Muscle layer of colon (tissue), 2 donors: Measurements from ENCODE around the gene NIP7.
"Not testable (repeated sequence)": the region's sequence is repeated elsewhere in the genome, so short reads cannot be mapped to it uniquely, and the experiment has no call there.

Experiments
- H3K27ac ChIP-seq: one replicate; pipeline ENCODE4 v1.7.0; 2013; ENCODE audit warnings: low read depth, mild to moderate bottlenecking, low read length, moderate library complexity
- H3K27me3 ChIP-seq, 2 donors: one replicate each; pipeline ENCODE4 v1.7.0; 2013; ENCODE audit warnings: low read length in 2 of 2, mild to moderate bottlenecking in 2 of 2; ENCODE audit not compliant: insufficient read depth in 2 of 2, control insufficient read depth in 1 of 2
- H3K36me3 ChIP-seq: one replicate; pipeline ENCODE4 v1.7.0; 2013; ENCODE audit warnings: mild to moderate bottlenecking, low read length; ENCODE audit not compliant: insufficient read depth
- H3K4me1 ChIP-seq: one replicate; pipeline ENCODE4 v1.7.0; 2013; ENCODE audit warnings: mild to moderate bottlenecking, low read length; ENCODE audit not compliant: insufficient read depth
- H3K4me3 ChIP-seq, 2 donors: one replicate each; pipeline ENCODE4 v1.7.0; 2013; ENCODE audit warnings: low read length in 2 of 2, low read depth in 1 of 2, mild to moderate bottlenecking in 1 of 2, moderate library complexity in 1 of 2
- H3K9ac ChIP-seq: one replicate; pipeline ENCODE4 v1.7.0; 2013; ENCODE audit warnings: low read length
- H3K9me3 ChIP-seq: one replicate; pipeline ENCODE4 v1.7.0; 2013; ENCODE audit warnings: mild to moderate bottlenecking, low read length
- donor health status: abdominal sarcoma.
- donor health status: Adenocarcinoma of cecum.

NIP7 gene

DNA sequence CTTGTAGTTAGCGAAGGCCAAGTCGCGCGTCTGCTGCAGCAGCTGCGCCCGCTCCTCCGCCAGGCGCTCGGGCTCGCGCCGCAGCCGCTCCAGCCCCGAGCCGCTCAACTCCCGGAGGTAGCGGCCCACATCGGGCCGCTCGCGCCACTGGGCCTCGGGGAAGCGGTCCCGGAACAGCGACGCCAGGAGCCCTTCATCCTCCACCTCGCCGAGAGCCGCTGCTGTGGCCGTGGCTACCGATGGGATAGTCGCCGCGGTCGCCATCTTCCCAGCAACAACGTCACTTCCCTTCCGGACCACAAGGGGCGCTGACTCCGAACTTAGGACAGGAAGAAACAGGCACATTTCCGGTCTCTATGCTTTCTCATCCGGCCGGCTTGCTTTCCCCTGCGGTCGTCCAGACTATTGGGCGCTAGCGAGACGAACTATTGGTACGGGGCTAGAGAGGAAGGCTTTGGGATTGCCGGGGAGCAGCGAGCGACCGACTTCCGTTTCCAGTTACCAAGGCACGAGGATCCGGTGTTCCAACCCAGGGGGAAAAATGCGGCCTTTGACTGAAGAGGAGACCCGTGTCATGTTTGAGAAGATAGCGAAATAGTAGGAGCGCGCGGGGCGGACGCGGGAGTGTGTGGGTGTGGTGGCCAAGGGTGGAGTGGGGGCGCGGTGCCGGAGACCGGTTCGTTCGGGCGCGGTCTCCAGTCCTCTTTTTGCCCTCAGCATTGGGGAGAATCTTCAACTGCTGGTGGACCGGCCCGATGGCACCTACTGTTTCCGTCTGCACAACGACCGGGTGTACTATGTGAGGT lies at the start of gene NIP7, which contains the start of gene COG8:
NIP7 (plus strand) TSS at position 484 of the 806 bp plus-strand sequence; CDS start at position 542, 58 bp downstream.
COG8 (minus strand) TSS at position 276 of the 806 bp plus-strand sequence; CDS start at position 264, 12 bp downstream.
- no peaks in the 10 kb centered on the region for H3K9me3 ChIP-seq
- peak within 1 kb of the TSS; percentile 80 to 84 for H3K4me3 ChIP-seq
- H3K36me3 ChIP-seq, result peaks cover 37% of the 10 kb centered on the region
- peak within 1 kb of the TSS; percentile 69 for H3K9ac ChIP-seq
- H3K27ac ChIP-seq, result peak within 1 kb of the TSS; percentile 96
- H3K4me1 ChIP-seq, result peaks cover 20% of the 10 kb centered on the region
- H3K27me3 ChIP-seq, result no peaks in the 10 kb centered on the region

DNA sequence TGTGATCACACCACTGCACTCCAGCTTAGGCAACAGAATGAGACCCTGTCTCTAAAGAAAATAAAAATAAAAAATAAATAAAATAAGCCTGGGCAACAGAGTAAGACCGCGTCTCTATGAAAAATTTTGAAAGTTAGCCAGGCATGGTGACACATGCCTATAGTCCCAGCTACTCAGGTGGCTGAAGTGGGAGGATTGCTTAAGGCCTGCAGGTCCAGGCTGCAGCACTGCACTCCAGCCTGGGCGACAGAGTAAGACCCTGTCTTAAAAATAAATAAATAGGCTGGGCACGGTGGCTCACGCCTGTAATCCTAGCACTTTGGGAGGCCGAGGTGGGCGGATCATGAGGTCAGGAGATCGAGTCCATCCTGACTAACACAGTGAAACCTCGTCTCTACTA lies 47.9 kb upstream of the NIP7 start:
- not testable (repeated sequence) for H3K4me3 ChIP-seq, H3K27me3 ChIP-seq, H3K4me1 ChIP-seq, H3K27ac ChIP-seq, H3K9me3 ChIP-seq, H3K36me3 ChIP-seq, H3K9ac ChIP-seq

DNA sequence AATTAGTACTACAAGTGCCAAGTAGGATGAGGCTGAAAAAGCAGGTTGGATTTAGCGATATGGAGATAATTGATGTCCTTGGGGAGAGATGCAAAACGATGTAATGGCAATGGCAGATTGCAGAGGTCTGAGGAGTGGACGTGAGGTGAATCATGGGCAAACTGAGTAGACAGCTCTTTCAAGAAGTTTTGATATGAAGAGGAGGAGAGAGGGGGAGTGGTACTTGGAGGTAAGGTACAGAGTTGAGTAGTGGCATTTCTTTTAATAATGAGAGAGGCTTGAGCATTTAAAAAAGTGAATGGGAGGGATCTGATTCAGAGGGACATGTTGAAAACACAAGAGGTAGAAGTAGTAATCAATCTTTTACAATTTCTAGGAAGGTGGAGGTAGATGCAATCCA lies 46.2 kb upstream of the NIP7 start:
- H3K9ac ChIP-seq, result no peak overlapping the region
- H3K27me3 ChIP-seq, result no peaks in the 10 kb centered on the region
- no peaks in the 10 kb centered on the region for H3K9me3 ChIP-seq
- no peak overlapping the region for H3K27ac ChIP-seq
- no peak overlapping the region for H3K4me3 ChIP-seq
- no peaks in the 10 kb centered on the region for H3K36me3 ChIP-seq
- H3K4me1 ChIP-seq, result no peaks in the 10 kb centered on the region

DNA sequence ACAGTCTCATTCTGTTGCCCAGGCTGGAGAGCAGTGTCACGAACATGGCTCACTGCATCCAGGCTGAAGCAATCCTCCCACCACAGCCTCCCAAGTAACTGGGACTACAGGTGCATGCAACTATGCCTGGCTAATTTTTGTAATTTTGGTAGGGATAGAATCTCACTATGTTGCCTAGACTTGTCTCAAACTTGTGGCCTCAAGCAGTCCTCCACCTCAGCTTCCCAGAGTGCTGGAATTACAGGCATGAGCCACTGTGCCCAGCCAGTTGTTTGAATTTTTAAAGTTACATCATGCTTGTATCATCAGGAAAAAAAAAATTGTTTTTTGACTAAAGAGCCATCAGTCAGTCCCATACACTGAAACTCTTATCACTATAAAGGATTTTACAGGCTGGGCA lies 45.5 kb upstream of the NIP7 start:
- H3K9me3 ChIP-seq, result no peaks in the 10 kb centered on the region
- no peak overlapping the region for H3K27ac ChIP-seq
- no peaks in the 10 kb centered on the region for H3K36me3 ChIP-seq
- H3K4me1 ChIP-seq, result no peaks in the 10 kb centered on the region
- no peaks in the 10 kb centered on the region for H3K27me3 ChIP-seq
- no peak overlapping the region for H3K9ac ChIP-seq
- H3K4me3 ChIP-seq, result no peak overlapping the region

DNA sequence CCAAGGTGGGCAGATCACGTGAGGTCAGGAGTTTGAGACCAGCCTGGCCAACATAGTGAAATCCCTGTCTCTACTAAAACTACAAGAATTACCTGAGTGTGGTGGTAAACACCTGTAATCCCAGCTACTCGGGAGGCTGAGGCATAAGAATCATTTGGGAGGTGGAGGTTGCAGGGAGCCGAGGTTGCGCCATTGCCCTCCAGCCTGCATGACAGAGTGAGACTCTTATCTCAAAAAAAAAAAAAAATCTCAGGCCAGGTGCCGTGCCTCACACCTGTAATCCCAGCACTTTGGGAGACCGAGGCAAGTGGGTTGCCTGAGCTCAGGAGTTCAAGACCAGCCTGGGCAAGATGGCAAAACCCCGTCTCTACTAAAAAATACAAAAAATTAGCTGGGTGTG lies 42.8 kb upstream of the NIP7 start:
- not testable (repeated sequence) for H3K4me1 ChIP-seq

DNA sequence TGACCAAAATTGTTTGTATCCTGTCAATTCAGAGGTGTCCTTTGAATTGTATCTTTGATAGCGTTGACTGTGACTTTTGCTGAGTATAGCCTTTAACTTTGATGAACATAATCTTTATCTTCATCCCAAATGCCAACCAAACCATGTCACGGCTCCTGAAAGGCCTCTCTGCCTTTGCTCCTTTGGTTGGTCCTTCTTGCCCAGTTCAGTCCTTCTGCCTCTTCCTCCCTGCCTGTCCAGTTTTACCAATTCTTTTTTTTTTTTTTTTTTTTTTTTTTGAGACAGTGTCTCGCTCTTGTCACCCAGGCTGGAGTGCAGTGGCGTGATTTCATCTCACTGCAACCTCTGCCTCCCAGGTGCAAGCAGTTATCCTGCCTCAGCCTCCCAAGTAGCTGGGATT lies 41.3 kb upstream of the NIP7 start:
- Histone ChIP-seq H3K4me1 (no peaks in the 10 kb centered on the region), H3K9ac (no peak overlapping the region), H3K27ac (no peak overlapping the region), H3K27me3 (no peaks in the 10 kb centered on the region), H3K4me3 (no peak overlapping the region), H3K9me3 (no peaks in the 10 kb centered on the region), H3K36me3 (peaks cover 28% of the 10 kb centered on the region)

More for the DNA sequence above, 42.8 kb upstream of the NIP7 start:
- H3K36me3 ChIP-seq, result peaks cover 23% of the 10 kb centered on the region
- H3K4me3 ChIP-seq, H3K9me3 ChIP-seq, H3K27ac ChIP-seq, H3K27me3 ChIP-seq, H3K9ac ChIP-seq: not testable (repeated sequence)

DNA sequence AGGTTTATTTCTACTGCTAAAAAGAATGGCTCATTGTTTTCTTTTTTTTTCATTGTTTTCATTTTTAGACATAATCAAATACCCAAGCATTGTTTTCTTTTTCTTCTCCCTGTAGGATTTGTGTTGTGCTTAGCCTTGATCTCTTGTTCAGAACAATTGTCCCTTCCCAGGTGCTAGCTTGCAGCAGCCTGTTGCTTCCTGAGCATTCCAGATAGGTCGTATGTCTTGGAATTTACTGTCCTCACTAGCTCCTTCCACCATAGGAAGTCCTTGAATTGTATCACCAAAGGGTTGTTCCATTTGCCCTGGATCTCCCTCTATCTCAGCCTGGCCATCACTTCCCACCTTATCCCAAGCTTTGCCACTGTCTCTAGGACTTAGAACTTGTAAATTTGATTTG lies 38.4 kb upstream of the NIP7 start:
- H3K4me3 ChIP-seq, result no peak overlapping the region
- H3K36me3 ChIP-seq, result peaks cover 30% of the 10 kb centered on the region
- H3K27me3 ChIP-seq, result no peaks in the 10 kb centered on the region
- no peak overlapping the region for H3K27ac ChIP-seq
- H3K9me3 ChIP-seq, result no peaks in the 10 kb centered on the region
- H3K4me1 ChIP-seq, result no peaks in the 10 kb centered on the region
- no peak overlapping the region for H3K9ac ChIP-seq

DNA sequence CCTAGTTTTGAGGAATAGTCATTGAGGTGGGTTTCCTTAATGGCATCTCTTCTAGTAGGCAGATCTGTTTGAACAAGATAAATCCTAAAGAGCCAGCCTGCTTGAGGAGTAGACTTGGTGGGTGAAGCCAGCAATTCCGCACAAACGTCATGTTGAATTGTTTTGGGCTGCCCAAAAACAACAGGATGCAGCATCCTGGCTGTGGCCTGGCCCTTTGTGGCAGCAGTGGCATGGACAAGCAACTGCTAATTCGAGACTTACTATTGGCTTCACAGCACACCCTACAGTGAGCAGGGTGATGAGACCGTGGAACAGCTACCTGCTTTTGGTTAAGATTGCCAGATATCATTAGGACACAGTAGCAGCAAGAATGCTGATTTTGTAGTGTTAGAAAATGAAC lies 37.7 kb upstream of the NIP7 start:
- peaks cover 30% of the 10 kb centered on the region for H3K36me3 ChIP-seq
- H3K9me3 ChIP-seq, result no peaks in the 10 kb centered on the region
- H3K27ac ChIP-seq, result no peak overlapping the region
- no peak overlapping the region for H3K4me3 ChIP-seq
- no peaks in the 10 kb centered on the region for H3K27me3 ChIP-seq
- H3K9ac ChIP-seq, result no peak overlapping the region
- no peaks in the 10 kb centered on the region for H3K4me1 ChIP-seq

DNA sequence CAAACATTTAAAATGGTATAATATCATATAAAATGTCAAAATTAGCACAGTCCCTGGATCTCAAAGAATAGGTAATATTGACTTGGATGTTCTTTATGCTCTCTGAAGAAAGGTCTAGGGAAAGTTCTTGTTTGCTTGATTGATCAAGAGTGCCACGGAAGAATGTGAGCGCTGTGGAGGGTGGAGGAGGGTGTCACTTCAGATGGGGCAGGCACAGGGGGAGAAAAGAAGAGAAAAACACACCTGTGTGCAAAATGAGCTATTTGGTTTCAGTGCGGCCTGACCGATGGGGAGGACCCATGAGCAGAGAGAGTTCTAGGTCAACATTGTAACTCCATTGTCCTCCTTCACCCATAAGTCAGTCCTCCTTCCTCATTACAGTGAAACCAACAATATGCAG lies 37.3 kb upstream of the NIP7 start:
- Histone ChIP-seq H3K4me1 (no peaks in the 10 kb centered on the region), H3K9me3 (no peaks in the 10 kb centered on the region), H3K4me3 (no peak overlapping the region), H3K9ac (no peak overlapping the region), H3K36me3 (peaks cover 30% of the 10 kb centered on the region), H3K27me3 (no peaks in the 10 kb centered on the region), H3K27ac (no peak overlapping the region)

DNA sequence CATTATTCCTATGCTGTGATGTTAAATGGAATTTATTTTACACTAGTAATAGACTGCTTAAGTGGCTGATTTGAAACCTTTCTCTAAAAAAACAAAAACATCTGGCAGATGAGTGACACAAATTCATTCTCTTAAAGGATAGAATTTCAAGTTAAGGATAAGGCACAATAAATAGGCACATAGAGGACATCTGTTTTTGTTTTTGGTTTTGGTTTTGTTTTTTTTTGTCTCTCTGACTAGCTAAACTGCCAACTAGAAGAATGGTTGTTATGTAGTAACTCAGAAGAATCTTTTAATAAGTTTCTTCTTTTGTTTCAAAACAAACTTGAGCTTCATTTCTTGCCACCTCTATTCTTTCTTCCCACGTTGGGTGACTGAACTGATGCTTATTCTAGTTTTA lies 33.5 kb upstream of the NIP7 start:
- H3K36me3 ChIP-seq, result peaks cover 13% of the 10 kb centered on the region
- no peaks in the 10 kb centered on the region for H3K27me3 ChIP-seq
- H3K4me1 ChIP-seq, result no peaks in the 10 kb centered on the region
- H3K9me3 ChIP-seq, result no peaks in the 10 kb centered on the region
- H3K27ac ChIP-seq, result no peak overlapping the region
- H3K9ac ChIP-seq, result no peak overlapping the region
- no peak overlapping the region for H3K4me3 ChIP-seq

DNA sequence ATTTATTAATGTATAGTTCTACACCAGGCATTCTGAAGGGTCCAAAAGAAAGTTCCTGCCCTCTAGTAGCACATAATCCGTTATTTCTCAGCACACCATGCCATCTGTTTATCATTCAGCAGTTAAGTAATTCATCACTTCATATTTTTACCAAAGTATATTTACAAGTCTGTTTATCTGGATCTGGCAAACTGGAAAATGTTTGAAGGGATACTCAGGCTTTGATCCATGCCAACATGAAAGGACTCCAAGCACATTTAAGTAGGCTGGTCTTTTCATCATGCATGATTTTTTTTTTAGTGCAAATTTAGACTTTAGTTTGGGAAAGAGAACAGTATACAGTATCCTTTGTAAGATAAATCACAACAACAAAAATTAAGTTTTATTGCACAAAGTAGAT lies 32.5 kb upstream of the NIP7 start:
- Histone ChIP-seq H3K36me3 (peaks cover 5% of the 10 kb centered on the region), H3K4me1 (peaks cover 3% of the 10 kb centered on the region), H3K27me3 (no peaks in the 10 kb centered on the region), H3K4me3 (no peak overlapping the region), H3K27ac (no peak overlapping the region), H3K9me3 (no peaks in the 10 kb centered on the region), H3K9ac (no peak overlapping the region)

DNA sequence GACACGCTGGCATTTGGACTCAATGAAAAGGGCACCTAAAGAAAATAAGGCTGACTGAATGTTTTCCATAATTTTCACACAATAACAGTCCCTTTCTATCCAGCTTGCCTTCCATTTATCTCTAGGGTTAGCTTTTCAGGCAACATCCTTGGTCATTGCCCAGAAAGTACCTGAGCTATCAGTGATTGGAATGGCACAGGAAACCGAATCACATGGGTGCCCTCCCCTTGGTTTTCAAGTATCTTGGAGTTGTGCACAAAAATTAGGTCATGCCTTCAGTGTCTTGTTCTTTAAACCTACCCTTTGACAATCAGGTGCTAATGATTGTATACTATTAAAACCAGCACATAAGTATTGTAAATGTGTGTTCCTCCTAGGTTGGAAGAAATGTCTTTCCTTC lies 31.7 kb upstream of the NIP7 start:
- H3K4me1 ChIP-seq, result peaks cover 6% of the 10 kb centered on the region
- H3K27ac ChIP-seq, result no peak overlapping the region

More for the DNA sequence above, 31.7 kb upstream of the NIP7 start:
- Histone ChIP-seq H3K9ac (no peak overlapping the region), H3K36me3 (peaks cover 5% of the 10 kb centered on the region), H3K4me3 (no peak overlapping the region), H3K9me3 (no peaks in the 10 kb centered on the region), H3K27me3 (no peaks in the 10 kb centered on the region)
